Measurements from ENCODE around the gene FOXM1. TPM values are rescaled to one million over a fixed set of nuclear protein-coding genes. Genes with fewer than 3 reads are reported as not detected.

Gene FOXM1
- total RNA-seq, 1 experiment from 2014 or later: 118 TPM

GRCh38 chr12:2890388-2891239 lies 13.6 kb upstream of the FOXM1 start, which contains the start of gene TULP3 (continued):
- TF ChIP-seq CTCF (IDR thresholded peaks at IDR 0.05): no peak
- TF ChIP-seq PRDM15 (CRISPR knock-in tag; IDR thresholded peaks at IDR 0.05): 0 out of 2 replicates have a peak, but pooled peaks have one; percentile 6
- no peak for TF ChIP-seq ZNF396 (CRISPR knock-in tag; IDR thresholded peaks at IDR 0.05; ENCODE audit: borderline replicate concordance)
- TF ChIP-seq JUN (CRISPR knock-in tag; IDR thresholded peaks at IDR 0.05): no peak
- TF ChIP-seq ZNF232 (CRISPR knock-in tag; IDR thresholded peaks at IDR 0.05): no peak
- TF ChIP-seq MXD4 (CRISPR knock-in tag; IDR thresholded peaks at IDR 0.05; ENCODE audit: borderline replicate concordance): no peak
- TF ChIP-seq ZNF423 (CRISPR knock-in tag; IDR thresholded peaks at IDR 0.05): no peak
- peak; percentile 96 for TF ChIP-seq MAX (CRISPR knock-in tag; IDR thresholded peaks at IDR 0.05)
- TF ChIP-seq ARID4B (CRISPR knock-in tag; IDR thresholded peaks at IDR 0.05; ENCODE audit: borderline replicate concordance): peak; percentile 91; the same call in 1 of the 2 replicates
- no peak for TF ChIP-seq ZSCAN18 (CRISPR knock-in tag; IDR thresholded peaks at IDR 0.05)
- TF ChIP-seq SP1 (CRISPR knock-in tag; conservative IDR thresholded peaks at IDR 0.05): peak; percentile 76
- peak; percentile 73 for TF ChIP-seq FOXK1 (CRISPR knock-in tag; IDR thresholded peaks at IDR 0.05)
- no peak for TF ChIP-seq ESRRA (CRISPR knock-in tag; IDR thresholded peaks at IDR 0.05; ENCODE audit: borderline replicate concordance)
- TF ChIP-seq CREM (CRISPR knock-in tag; IDR thresholded peaks at IDR 0.05): peak; percentile 35; the same call in 1 of the 2 replicates
- TF ChIP-seq PRRX2 (CRISPR knock-in tag; IDR thresholded peaks at IDR 0.05): peak; percentile 36
- TF ChIP-seq EMX1 (CRISPR knock-in tag; IDR thresholded peaks at IDR 0.05): 0 out of 2 replicates have a peak, but pooled peaks have one; percentile 73
- TF ChIP-seq ERG (CRISPR knock-in tag; IDR thresholded peaks at IDR 0.05): no peak; the same call in 1 of the 2 replicates
